HepG2 (cell line): ENCODE data around the gene ATP8B1.

Experiments
- TAF1 ChIP-seq: sonication (generic); formaldehyde crosslinking; IDR thresholded peaks from 2 replicates; pipeline ENCODE4 v1.4.0; 2020; ENCODE audit warnings: missing genetic modification reagents
- ZNF749 ChIP-seq: sonication (generic); formaldehyde crosslinking; IDR thresholded peaks from 2 replicates; pipeline ENCODE4 v1.8.0; 2022; ENCODE audit warnings: mild to moderate bottlenecking, missing genetic modification reagents, moderate library complexity, borderline replicate concordance

- TF ChIP-seq ZNF749 (CRISPR knock-in tag) (no peak), TAF1 (CRISPR knock-in tag) (no peak)
These were observed 104.4 kb downstream of the ATP8B1 start for GRCh38 chr18:57698571-57699276.
